Measurements from ENCODE around the gene CEPT1. TPM values are rescaled to one million over a fixed set of nuclear protein-coding genes. Genes with fewer than 3 reads are reported as not detected.

CEPT1 gene
- total and polyA plus RNA-seq, 2 of the 8 experiments (the other 6 are each of a cell fraction or from before 2014, with no cell fraction given) = 18.5 to 28.6 TPM

DNA sequence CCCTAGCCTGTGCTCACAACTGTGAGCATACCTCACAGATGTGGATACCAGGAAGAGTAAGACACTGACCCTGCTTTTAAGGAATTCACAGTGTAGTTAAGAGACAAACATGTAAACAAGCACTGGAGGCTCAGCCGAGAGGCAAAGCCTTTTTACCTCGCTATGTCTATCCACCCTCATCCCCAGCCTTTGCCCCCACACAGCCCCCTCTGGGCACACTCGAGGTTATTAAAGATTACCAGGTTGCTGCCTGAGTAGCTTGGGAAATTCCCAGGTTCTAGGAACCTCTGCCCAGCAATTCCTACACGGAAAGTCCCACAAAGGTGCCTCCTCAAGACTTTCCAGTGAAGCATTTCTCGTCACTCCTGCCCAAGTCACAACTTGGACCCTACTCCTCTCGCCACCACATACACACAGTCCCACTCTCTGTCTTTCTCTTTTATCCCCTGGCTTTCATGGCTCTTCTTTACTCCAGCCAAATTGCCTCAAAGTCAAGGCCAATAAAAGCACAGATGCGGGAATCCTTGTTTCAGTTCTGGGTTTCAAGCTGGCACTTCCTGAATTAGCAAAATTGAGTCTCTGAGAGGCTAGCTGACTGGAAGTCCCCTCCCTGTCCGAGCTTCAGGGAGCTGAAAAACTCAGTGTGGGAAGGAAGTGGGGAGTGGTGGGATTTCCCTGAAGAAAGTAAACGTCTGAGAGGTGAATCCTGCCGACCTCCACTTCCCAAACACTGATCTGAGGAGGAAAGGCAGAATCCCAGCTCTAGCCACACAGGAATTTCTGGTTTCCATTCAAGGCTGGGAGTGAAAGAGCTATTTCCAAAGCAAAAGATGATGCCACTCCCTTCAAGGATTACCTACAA, 52.9 kb downstream of the CEPT1 start:
- no peaks in the 10 kb centered on the region for H3K79me2 ChIP-seq (ENCODE audit: control insufficient read depth in 1 of 2, insufficient read depth in 2 of 2, low read length in 2 of 2)
- FAIRE-seq (no peak), DNase-seq (ENCODE audit: low read depth in 1 of 2, low spot score in 2 of 2) (no peak)
- H3K79me1 ChIP-seq (ENCODE audit: low read depth, low read length) = no peaks in the 10 kb centered on the region
- H2BK5ac ChIP-seq (ENCODE audit: low read depth, low read length) = no peak overlapping the region
- WGBS, 2 experiments (ENCODE audit: extremely low coverage in 1 of 2, insufficient coverage in 1 of 2, insufficient read length in 1 of 2, insufficient replicate concordance in 2 of 2, low coverage in 1 of 2, low lambda C conversion rate in 2 of 2, missing lambda C conversion rate in 1 of 2) = 83% methylated on average over 10 of the region's 10 CpGs; no CpG with 5 or more reads in 1 of the 2 experiments
- no peak overlapping the region for H2AK5ac ChIP-seq (ENCODE audit: low read depth, low read length)
- no peak overlapping the region for H2BK20ac ChIP-seq (ENCODE audit: low read length)
- H3K36me3 ChIP-seq (ENCODE audit: control insufficient read depth in 2 of 4, insufficient read depth in 4 of 4, low read length in 3 of 4) = peaks cover 0 to 2% (median 0%) of the 10 kb centered on the region in 4 experiments; a peak in 1 of 8 replicates
- H3K4me1 ChIP-seq (replicated peaks in 1 of 4; ENCODE audit: control insufficient read depth in 3 of 4, insufficient read depth in 4 of 4, low read length in 3 of 4) = no peaks in the 10 kb centered on the region
- no peak overlapping the region for H3K18ac ChIP-seq (ENCODE audit: extremely low read depth, low read length)
- H3K4me2 ChIP-seq (ENCODE audit: insufficient read depth in 1 of 2, low read depth in 2 of 2, low read length in 2 of 2) = no peak overlapping the region
- H2AFZ ChIP-seq (ENCODE audit: low read length) = no peak overlapping the region
- no peak overlapping the region for H3K14ac ChIP-seq (ENCODE audit: insufficient read length)
- H4K8ac ChIP-seq (ENCODE audit: extremely low read depth, insufficient read depth, low read length) = no peak overlapping the region
- no peak overlapping the region for H3K4ac ChIP-seq (replicated peaks; ENCODE audit: insufficient read length, low read depth, low read length)
- no peak overlapping the region for H3K27ac ChIP-seq (ENCODE audit: low read depth, low read length)
- no peak overlapping the region for H2BK120ac ChIP-seq (replicated peaks; ENCODE audit: low read depth, low read length)
- H3K23ac ChIP-seq (ENCODE audit: insufficient read length) = no peak overlapping the region
- H3K9ac ChIP-seq (replicated peaks in 1 of 4; ENCODE audit: extremely low read depth in 1 of 4, low read depth in 3 of 4, low read length in 3 of 4) = no peak overlapping the region
- no peaks in the 10 kb centered on the region for H4K20me1 ChIP-seq (replicated peaks in 1 of 2; ENCODE audit: control insufficient read depth in 1 of 2, insufficient read depth in 2 of 2, low read length in 2 of 2)
- H2BK15ac ChIP-seq (ENCODE audit: low read length) = no peak overlapping the region
- H4K91ac ChIP-seq (replicated peaks; ENCODE audit: insufficient read length, low read length) = no peak overlapping the region
- ChIA-PET CTCF (ENCODE audit: partially characterized antibody) (interaction anchor here (1.2 to 1.4 kb wide), 2 partner anchors 26 to 38 kb away, joined by 3 to 4 read pairs; no protein-coding TSS in a partner anchor), POLR2A (ENCODE audit: partially characterized antibody) (no interaction called here)
- H3K56ac ChIP-seq (replicated peaks; ENCODE audit: insufficient read length, low read depth, low read length) = no peak overlapping the region
- no peak overlapping the region for H3K4me3 ChIP-seq (ENCODE audit: extremely low read depth in 1 of 4, insufficient read depth in 2 of 4, low read depth in 3 of 4, low read length in 4 of 4)
- no peaks in the 10 kb centered on the region for H3K23me2 ChIP-seq (ENCODE audit: low read depth, low read length)
- no peaks in the 10 kb centered on the region for H3K9me3 ChIP-seq (ENCODE audit: insufficient read depth in 2 of 2, low read depth in 1 of 2, low read length in 1 of 2)
- no peak overlapping the region for H2BK12ac ChIP-seq (ENCODE audit: low read depth, low read length)
- no peak overlapping the region for H4K5ac ChIP-seq (ENCODE audit: insufficient read length, low read depth, low read length)
- H3K27me3 ChIP-seq (replicated peaks in 1 of 4; ENCODE audit: control insufficient read depth in 3 of 4, extremely low read depth in 1 of 4, insufficient read depth in 3 of 4, low read length in 3 of 4) = peaks cover 0 to 1% (median 0%) of the 10 kb centered on the region in 4 experiments; a peak in 1 of 7 replicates
- TF ChIP-seq FOSL1 (IDR thresholded peaks at IDR 0.05; ENCODE audit: insufficient read depth, low read depth, low read length) (no peak), EP300 (IDR thresholded peaks at IDR 0.05; ENCODE audit: borderline replicate concordance in 1 of 2, low read depth in 2 of 2, low read length in 2 of 2) (no peak)
